NCI-H2171 (cell line): Measurements from ENCODE around the gene BATF3.

Source experiments
- DNase-seq: peaks from one replicate; lab custom pipeline; 2025; lab: John Stamatoyannopoulos, UW

BATF3 gene

GRCh38 chr1:212684521-212685090 lies 15.0 kb downstream of the BATF3 start:
- no peak for DNase-seq

- no peak for DNase-seq
Observed at GRCh38 chr1:212684076-212684475, 15.6 kb downstream of the BATF3 start.

- DNase-seq: no peak
Observed at GRCh38 chr1:212683357-212683722, 16.3 kb downstream of the BATF3 start.

DNA sequence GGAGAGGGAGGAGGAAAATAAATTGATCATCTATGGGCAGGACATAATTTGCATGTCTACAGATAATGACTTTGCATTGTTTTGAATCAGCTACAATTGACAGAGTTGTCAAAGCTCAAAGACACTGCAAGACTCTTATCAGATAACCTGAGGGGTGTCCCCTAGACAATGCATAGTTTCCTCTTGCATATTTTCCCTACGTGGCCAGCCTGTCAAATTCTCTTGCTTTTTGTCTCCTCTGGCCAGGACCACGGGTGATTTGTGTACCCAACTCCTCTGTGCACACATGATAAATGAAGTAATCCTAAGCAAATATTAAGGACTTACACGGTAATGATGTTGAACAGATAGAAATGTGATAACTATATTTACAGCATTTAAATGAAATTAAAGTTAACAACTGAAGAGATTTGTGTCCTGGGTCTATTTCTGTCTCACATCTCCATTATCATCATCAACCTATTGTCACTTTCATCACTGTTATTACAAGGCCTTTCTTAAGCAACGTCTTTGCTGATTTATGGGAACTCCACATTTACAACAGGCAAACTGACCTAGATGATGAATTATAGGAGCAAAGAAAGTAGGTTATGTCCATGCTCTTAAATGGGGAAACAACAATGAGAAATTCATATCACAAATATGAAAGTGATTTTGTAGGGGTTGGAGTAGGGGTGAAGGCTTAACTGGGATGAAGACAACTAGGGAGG lies 18.8 kb downstream of the BATF3 start:
- no peak for DNase-seq

GRCh38 chr1:212678456-212679410 lies 20.9 kb downstream of the BATF3 start:
- DNase-seq: no peak

- DNase-seq: no peak
Observed at GRCh38 chr1:212677573-212677972, 22.1 kb downstream of the BATF3 start.

DNA sequence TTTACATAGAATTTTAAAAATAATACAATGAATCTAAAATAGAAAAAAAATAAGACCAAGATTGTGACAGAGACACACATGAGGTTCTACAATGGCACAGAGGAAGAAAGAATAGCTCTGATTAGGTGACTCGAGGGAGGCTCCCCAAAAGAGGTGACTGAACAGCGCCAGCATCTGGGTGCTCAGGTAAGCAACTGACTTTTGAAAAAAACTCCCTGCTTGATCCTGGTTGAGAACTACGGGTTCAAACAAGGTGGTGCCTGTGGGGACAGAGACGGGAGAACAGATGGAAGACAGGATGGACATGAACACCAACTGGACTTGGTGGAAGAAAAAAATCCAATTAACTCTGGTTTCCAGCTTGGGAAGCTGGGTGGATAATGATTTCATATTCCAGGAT lies 22.5 kb downstream of the BATF3 start:
- no peak for DNase-seq

DNA sequence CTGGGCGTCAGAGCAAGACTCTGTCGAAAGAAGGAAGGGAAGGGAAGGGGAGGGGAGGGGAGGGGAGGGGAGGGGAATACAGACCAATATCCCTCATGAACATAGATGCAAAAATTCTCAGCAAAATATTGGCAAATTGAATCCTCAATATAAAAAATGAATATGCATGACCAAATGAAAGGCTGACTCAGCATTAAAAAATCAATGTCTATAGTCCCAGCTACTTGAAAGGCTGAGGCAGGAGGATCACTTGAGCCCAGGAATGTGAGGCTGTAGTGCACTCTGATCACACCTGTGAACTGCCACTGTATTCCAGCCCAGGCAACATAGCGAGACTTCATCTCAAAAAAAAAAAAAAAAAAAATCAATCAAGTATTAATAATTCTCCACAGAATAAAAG lies 24.0 kb downstream of the BATF3 start:
- DNase-seq: no peak

DNA sequence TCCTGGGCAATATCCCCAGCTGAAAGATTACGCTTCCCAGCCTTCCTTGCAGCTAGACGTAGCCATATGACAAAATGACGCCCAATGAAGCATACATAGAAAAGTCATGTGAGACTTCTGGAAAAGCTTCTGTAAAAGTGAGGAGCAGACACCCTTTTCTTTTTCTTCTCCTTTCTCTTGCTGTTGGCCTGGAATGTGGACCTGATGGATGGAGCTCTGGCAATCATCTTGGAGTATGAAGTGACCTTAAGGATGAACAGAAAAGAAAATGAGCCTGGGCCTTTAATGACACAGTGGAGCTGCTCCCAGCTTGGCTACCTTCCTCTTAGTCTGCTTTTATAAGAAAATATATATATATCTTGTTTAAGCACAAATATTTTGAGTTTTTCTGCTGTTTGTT lies 24.8 kb downstream of the BATF3 start:
- no peak for DNase-seq

DNA sequence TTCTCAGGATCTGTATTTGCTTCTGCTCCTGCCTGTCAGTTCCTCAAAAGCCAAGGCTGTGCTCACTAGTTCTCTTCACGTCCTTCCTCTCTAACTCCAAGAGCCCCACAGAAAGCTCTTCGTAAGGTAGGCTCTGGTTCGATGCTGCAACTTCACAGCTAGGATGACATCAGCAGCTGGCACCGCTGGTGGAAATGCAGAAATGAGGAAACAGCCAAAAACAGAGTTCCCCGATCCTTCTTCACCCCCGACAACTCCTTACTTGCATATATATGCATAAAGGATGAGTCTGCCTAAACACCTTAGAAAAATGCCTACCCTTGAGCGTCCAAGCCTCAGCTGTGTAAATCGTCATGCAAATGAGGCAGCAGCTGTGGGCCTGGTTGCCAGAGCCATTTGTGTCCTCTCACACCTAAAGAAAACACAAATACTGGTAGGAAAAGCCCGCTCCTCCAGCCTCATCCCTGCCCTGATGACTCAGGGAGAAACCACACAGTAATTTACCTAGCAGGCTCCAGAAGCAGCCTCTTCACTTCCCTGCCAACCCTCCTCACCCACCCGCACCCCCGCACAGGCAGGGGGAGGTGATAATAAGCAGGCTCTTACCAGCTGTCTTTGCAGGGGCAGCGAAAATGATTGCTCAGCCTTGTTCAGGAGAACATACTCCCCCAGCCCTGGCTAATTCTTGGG lies 28.2 kb downstream of the BATF3 start:
- peak; percentile 69 for DNase-seq

DNA sequence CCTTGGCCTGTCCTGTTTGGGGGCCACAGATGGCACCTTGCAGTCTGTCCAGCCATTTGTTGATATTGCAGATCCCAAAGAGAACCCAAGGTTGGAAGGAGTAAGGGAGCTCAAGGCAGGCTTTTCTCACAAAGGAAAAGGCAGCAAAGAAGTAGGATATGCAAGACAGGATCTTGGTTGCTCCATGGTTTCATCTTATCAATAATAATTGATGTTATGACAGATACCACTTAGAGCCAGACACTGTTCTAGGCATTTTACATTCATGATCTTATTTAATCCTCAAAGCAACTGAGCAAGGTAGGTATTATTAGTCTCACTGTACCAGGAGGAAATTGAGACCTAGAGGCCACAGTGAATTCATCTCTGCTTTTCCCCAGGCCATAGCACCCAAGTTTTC lies 28.8 kb downstream of the BATF3 start:
- no peak for DNase-seq

- no peak for DNase-seq
Observed at GRCh38 chr1:212670301-212670700, 29.3 kb downstream of the BATF3 start.

GRCh38 chr1:212669600-212669999 lies 30.0 kb downstream of the BATF3 start:
- DNase-seq: no peak

GRCh38 chr1:212669102-212669501 lies 30.5 kb downstream of the BATF3 start:
- DNase-seq: no peak

DNA sequence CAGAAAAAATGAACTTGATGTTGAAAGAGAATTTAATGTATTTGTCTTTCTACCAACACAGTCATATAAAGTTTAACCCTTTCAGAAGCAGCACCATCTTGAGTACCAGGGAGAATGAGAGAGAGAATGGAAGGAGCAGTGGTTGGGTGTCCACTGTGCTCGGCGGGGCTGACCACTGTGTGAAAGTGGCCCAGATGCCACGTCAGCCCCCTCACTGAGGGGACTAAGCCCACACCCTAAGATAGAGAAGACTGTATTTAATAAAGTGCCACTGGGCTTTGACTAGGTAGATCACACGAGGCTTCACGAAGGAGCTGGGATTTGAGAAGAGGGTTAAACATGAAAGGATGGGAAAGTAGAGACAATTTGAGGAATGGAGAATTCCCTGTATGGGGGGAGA lies 31.2 kb downstream of the BATF3 start:
- no peak for DNase-seq

DNA sequence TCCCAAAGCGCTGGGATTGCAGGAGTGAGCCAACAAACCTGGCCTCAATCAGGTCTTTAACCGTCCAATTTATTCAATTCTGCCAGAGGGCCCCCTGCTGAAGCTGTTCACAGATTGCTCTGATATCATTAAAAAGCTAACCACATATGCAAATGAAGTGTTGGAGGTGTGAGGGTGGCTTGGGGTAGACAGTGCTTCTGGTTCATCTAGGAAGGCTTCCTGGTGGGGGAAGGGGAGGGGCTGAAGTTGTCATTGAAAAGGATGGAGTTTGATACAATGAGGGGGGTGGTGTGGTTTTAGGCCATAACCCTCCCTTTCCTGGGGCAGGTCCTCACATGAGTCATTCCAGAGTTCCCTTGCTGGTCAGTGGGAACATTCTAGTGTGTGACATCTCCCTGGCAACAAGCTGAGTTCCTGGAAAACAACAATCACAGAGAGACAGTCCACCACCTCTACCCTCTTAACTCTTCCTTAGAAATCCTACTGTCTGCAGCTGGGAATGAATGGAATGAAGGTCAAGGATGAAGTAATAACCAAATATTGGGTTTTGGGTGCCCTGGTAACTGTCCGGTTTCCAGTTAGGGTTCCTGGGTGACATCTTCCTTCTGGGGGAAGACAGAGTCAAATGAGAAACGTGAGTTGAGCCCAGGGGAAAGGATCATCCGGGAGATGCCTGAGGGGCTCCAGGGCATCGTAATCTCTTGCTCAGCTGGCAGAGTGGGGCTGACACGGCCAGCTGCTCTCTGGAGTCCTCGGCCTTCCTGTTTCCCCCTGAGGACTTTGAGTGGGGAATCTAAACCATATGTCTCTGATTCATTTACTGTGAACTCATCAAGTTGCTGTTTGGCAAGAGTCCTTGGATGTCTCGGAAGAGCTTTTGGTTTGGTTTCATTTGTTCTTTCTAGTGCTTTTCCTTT lies 32.2 kb downstream of the BATF3 start:
- DNase-seq: peak; percentile 68

- DNase-seq: no peak
Observed at GRCh38 chr1:212666116-212666775, 33.4 kb downstream of the BATF3 start.

GRCh38 chr1:212665241-212666115 lies 34.2 kb downstream of the BATF3 start:
- DNase-seq: peak; percentile 87

DNA sequence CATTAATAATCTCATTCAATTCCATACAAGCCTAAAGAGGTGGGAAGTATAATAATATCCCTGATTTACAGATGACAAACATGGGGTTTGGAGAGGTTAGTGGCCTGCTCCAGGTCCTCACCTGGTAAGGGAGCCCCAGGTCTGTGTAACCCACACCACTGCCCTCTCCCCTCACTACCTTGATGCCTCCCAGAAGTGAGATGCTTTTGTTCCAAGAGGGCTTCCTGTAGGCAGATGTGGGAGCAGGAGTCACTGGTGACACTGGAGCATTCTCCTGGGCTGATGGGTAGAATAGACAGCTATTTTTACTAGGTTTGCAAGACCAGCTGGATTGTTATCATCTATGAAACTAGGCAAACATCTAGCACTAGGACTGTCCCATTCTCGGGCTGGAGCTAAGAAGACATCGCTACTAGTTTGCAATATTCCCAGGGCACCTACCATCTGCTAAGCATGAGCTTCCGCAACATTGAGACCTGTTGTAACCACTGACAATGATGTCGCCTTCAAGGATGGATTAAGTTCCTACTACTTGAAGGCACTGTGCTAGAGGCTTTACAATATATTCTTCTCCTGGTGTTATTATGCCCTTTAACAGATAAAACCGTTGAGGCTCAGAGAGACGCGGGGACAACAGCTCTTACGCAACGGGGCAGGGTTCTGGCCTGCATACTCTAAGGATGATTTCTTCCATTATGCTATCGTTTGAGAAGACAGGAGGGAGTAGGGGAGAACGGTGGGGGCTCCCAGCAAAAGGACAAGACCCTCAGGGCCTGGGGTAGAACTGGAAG lies 35.0 kb downstream of the BATF3 start:
- DNase-seq: peak; percentile 32
